IPS-NIHi11 (cell line): ENCODE data around the gene SLC66A3.

Experiments used
- DNase-seq: peaks from one replicate; pipeline ENCODE4 v3.0.0; 2012; ENCODE audit warnings: mixed read lengths, low spot score

The SLC66A3 gene

GRCh38 chr2:11155381-11156035 lies at the start of gene SLC66A3:
TSS of gene SLC66A3 (plus strand) at chr2:11155467. CDS start at chr2:11155547, 80 bp downstream.
- DNase-seq = no peak

DNA sequence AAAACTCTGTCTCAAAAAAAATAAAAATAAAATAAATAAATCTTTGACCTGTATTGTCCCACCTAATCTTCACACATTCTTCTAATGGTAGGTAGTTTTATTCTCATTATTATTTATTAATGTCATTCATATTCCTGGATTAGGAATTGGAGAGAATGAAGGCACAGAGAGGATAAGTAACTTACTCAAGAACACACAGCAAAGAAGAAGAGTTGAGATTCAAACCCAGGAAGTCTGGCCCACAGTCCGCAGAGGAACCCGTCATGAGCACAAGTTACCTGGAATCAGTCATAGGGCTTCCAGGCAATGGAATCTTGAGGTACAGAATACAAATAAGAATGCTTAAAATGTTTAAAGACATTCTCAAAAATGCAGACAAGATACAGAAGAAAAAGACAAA lies 46.3 kb upstream of the SLC66A3 start:
- no peak for DNase-seq

DNA sequence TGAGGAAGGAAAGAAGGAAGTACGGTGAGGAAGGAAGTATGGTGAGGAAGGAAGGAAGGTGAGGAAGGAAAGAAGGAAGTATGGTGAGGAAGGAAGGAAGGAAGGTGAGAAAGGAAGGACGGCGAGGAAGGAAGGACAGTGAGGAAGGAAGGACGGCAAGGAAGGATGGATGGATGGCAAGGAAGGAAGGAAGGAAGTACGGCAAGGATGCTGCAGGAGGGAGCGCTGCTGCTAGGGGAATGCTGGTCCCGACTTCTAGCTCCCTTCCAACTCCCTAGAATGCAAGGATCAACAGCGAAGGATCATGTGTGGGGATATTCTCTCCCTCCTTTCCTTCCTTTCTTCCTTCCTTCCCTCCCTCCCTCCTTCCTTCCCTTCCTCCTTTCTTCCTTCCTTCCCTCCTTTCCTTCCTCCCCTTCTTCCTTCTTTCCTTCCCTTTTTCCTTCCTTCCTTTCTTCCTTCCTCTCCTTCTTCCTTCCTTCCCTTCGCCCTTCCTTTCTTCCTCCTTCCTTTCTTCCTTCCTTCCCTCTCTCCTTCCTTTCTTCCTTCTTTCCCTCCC lies 42.3 kb upstream of the SLC66A3 start:
- no peak for DNase-seq

GRCh38 chr2:11117776-11118175 lies 37.5 kb upstream of the SLC66A3 start:
- DNase-seq = no peak

DNA sequence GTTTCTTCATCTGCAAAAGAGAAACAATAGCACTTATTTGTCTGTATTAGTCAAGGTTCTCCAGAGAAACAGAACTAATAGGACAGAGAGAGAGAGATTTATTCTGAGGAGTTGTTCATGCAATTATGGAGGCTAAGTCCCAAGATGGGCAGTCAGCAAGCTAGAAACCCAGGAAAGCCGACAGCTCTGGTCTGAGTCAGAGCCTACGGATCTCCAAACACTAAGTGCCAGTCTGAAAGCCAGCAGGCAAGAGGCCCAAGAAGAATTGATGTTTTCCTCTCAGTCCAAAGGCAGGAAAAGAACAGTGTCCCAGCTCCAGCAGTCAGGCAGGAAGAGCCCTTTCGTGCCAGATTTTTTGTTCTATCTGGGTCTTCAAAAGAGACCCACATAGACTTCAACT lies 36.5 kb upstream of the SLC66A3 start:
- no peak for DNase-seq

DNA sequence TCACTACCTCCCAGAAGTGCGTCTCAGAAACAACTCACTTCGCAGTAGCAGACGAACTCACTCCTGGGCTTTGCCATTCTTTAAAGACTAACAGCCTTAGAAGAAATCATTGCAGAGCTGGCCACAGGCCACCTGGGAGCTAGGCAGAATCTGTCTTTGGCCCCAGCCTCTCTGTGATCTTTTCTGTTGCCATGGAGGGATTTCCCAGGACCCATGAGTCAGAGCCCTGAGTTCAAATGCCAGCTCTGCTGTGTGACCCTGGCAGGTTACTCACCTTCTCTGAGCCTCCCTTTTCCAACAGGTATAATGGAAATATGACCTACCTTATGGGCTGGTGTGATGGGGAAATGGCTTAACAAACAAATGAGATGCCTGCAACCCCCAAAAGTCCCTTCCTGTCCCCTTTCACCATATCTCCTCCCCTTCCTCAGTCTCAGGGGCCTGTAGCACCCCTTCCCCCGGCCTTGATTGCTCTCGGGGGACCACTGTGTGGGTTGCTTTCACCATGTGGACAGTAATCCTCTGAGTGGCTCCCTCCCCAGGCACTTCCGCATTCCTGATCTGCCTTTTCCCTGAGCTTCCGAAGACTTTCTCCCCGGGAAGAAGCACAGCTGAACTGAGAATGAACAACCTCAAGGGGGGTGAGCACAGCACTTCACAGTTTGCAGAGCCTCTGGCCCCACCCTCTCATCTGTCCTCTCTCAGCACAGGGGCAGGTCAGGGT lies 34.0 kb upstream of the SLC66A3 start:
- peak; percentile 31 for DNase-seq

- DNase-seq = no peak
These were observed 33.5 kb upstream of the SLC66A3 start for GRCh38 chr2:11121823-11122155.

DNA sequence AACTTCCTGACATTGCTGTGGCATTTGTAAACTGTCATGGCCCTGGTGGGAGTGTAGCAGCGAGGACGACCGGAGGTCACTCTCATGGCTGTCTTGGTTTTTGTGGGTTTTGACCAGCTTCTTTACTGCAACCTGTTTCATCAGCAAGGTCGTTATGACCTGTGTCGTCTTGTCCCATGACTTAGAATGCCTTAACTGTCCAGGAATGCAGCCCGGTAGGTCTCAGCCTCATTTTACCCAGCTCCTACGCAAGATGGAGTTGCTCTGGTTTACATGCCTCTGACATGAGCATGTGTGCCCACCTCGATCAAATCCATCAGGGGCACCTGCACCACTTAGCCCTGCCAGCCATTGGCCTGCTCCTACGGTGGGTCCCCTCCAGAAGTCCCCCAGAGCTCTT lies 32.9 kb upstream of the SLC66A3 start:
- DNase-seq = no peak

DNA sequence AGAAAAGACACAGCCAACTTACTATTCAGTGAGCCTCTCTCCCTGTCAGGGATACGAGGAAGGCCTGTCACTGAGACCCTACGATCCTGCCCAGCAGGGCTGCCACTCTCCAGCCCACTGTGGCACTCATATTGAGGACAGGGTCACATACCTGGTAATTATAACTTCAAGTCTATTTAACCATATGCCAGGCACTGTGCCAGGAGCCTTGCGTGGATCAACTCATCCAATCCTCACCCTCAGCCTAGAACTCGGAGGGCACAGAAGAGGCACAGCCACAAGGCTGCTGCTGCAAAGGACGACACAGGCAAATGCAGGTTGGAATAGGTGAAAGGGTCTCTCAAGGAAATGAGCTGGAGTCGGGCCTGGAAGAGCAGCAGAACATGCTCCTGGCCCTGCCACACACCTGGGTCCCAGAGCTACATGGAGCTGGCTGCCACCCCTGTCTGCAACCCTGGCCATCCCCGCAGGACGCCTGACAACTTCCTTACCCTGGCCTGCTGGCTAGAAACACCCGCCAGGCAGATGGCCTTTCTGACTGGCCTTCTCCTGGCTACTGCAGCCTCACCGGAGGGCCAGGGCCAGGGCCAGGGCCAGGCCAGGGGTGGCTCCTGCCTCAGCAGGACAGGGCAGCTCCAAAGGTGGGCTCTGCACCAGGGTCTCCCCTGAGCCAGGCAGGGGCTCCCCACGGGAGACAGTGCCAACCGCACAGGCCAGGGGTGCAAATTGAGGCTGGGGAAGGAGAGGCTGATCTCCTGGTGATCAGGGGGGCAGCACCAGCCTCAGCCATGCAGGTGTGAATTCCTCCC lies 32.1 kb upstream of the SLC66A3 start:
- DNase-seq = no peak

DNA sequence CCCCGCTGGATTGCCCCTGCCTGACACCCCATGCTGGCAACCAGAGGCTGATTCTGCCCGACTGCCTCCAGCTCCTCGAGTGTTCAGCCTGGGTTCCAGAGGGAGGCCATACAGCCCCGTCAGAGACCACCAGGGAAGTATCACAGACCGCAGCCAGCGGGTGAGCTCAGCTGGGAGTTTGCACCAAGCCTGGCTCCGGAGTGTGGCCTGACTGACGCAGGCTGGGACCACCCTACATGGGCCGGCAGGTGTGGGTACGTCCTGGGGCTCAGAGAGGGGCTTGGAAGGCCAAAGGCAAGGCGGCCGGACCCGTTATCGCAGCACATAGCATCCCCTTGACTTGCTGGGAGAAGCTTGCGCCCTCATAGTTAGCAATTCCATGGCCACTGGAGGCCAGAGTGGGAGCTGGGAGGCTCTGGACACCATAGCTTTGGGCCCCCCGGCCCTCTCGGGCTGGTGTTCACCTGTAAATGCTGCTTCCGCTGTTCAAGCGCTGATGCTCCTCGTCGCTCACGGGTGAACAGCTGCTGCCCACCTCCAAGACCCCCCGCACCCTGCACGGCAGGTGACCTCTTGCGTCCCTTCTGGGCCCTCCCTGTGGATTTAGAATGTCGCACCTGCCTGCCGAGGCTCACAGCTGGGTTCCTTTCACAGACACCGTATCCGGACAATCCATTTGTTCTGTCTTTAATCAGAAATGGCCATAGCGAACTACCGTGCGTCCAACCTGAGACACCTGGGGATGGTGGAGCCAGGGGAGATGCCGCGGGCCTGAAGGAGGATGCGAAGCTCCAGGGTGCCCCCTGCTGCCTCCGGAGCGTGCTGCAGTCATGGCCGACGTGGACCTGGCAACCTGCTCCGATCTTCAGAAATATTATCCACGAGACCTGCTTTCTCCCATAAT lies 31.2 kb upstream of the SLC66A3 start:
- DNase-seq = peak; percentile 88

DNA sequence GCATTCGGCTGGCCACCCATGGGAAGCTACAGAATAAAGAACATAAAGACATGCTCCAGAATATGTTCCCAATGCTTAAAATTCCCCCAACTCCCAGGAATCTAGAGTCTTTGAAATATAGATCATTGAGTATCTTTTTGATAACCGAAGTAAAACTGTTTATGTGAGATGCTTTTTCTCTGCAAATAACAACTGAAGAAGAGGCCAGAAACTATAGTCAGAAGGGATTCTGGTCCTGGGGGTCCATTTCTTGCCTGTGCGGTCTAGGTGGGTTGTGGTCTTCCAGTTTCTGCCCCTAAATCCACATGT lies 30.6 kb upstream of the SLC66A3 start:
- no peak for DNase-seq

DNA sequence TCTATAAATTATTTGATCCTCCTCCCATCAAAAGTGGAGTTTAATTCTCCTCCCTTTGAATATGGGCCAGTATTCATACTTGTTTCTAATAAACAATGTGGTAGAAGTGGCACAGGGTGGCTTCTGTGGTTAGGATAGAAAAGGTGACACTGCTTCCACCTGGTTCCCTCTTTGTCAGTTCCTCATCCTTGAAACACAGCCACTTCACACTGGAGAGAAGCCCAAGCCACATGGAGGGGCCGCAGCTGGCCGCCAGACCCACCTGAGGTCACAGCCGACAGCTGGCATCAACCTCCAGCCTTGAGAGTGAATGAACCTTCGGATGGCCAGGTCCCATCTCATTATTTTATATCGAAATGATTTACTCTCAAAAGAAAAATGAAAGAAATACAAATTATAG lies 27.5 kb upstream of the SLC66A3 start:
- DNase-seq = no peak

DNA sequence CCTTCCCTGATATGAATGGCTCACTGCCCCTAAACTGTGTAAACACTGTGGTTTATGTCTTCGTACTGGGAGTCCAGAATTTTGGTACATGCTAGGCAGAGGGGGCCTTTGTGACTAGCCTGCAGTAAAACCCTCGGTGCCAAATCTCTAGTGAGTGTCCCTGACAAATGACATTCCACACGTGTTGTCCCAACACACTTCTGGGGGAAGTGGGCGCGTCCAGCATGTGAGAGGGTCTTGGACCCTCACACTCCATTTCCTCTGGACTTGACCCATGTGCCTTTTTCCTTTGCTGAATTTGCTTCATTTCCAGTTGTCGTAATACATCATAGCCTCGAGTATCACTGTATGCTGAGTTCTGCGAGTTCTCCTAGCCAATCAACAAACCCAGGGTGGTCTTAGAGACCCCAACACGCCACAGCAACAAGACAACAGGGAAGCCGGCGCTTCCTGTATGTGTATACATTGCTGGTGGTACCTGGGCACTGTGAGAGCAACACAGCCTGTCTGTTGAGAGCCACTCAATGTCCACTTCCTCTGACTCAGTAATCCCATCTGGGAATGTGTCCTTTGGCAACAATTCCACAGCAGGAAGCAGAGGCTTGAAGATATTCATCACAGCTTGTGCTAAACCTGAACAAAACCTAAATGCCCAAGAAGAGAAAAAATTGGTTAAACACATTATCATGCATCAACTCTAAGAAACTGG lies 26.9 kb upstream of the SLC66A3 start:
- no peak for DNase-seq

DNA sequence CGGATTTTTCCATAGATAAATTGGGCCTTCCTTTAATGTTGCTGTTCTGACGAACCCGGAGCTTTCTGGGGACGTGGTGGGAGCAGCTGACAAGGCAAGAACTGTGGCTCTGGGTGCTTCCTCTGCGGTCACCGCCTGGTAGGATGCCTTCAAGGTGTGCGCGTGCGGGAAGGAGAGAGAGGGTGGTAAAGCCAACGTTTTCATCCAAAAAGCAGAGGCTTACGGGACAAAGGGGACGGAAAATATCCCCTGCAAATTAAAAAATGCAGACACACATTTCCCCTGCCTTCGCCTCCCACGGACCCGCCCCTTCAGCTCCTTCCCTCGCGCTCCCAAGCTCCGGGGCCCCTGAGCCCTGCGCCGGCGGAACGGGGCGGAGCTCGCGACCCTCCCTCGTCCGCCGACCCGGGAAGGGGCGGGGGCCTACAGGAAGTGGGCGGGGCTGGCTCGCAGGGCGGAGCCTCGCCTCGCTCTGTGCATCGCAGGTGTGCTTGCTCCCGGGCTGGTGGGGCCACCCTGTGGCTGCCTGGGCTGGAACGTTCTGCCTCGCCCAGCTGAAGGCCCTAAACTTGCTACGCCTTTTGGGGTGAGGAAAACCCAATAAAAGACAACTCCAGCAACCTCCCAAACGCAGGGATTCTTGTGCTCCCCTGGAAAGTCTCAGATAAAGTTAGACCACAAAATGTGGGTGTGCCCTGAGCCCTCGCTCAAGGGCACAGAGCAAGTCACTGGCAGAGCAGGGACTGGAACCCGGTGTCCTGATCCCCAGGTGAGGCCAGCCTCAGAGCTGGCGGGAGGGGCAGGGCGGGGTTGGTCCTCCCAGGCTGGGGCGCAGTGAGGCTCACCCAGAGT lies 25.4 kb upstream of the SLC66A3 start:
- DNase-seq = peak; percentile 93

DNA sequence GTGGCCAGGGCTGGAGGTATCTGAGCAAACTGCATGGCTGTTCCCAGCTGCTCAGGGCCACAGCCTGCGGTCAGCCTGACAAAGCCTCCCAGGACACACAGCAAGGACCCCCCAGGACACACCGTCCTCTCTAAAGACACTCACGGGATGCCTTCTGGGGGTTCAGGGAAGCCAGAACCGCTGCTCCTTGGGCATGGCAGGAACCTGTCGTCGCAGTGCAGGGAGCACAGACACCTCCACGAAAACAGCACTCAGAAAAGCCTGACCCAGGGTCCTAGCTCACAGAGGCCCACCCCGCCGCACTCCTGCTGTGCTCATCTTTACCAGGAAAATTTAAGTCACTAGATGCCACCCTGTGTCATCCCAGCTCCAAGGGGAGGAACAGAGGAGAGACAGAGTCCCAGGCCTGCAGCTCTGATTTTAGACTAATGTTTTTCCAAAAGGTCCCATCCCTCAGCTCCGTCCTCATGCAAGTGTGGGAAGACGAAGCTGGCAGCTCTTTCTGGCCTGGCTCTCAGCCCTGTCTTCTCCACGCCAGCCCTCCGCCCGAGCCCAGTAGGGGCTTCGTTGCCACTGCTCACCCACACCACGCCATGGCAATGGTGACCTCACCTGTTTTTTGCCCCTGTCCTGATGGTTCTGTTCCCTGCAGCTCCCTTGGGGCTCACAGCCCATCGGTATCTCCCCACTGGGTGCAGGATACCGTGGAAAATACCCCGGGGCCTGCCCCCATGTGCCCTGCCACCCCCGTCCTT lies 23.9 kb upstream of the SLC66A3 start:
- no peak for DNase-seq

- no peak for DNase-seq
These were observed 23.1 kb upstream of the SLC66A3 start for GRCh38 chr2:11132036-11132671.

DNA sequence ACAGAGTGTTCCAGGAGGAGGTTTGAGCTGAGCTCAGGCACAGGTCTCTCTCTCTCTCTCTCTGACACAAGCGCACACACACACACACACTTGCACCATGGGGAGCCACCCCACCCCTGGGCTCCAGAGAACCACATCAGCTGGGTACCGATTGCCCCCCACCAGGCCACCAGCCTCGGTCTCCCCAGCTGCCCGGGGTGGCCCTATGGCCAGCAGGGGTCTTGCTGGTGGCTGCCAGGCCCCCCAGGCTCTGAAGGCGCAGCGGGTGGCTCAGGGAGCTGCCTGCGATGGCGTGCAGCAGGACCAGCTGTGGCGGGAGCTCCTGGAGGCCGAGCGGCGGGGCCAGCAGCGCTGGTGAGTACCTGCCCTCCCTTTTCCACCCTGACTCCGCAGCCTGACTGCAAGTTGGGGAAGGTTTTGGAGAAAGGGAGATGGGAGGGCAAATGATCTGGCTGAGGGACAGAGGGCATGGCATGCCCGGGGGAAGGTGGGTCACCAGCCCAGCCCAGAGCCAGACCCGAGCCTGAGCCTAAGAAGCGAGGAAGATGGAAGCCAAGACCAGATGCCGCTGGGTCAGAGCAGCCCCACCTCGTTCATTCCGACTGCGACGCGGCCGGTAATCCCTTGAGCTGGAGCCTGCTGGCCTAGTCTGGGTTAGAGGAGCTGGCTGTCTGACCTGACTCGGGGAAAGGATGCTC lies 21.9 kb upstream of the SLC66A3 start:
- DNase-seq = peak; percentile 35

- no peak for DNase-seq
These were observed 21.3 kb upstream of the SLC66A3 start for GRCh38 chr2:11133936-11134320.

DNA sequence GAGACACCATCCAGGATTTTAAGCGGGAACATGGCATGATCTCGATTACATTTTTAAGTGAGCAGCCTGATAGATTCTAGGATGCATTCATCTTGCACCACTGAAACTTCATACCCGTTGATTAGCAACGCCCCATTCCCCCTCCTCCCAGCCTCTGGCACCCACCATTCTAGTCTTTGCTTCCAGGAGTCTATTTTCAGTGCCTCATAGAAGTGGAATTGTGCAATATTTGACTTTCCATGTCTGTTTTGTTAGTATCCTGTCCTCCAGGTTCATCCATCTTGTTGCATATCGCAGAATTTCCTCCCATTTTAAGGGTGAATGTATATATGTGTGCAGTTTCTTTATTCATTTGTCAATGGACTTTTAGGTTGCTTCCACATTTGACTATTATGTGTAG lies 20.9 kb upstream of the SLC66A3 start:
- DNase-seq = no peak
